T1000 (cell line): ENCODE data around the gene TNNI2.

ENCODE experiments used
- DNase-seq: peaks from one replicate; lab custom pipeline; 2025; ENCODE audit warnings: mixed read lengths; lab: John Stamatoyannopoulos, UW

TNNI2 gene

GRCh38 chr11:1821562-1821961, 17.2 kb upstream of the TNNI2 start:
- DNase-seq, result no peak

- DNase-seq, result no peak
Observed at GRCh38 chr11:1822648-1823375, 16.0 kb upstream of the TNNI2 start.

GRCh38 chr11:1823376-1824220, 15.2 kb upstream of the TNNI2 start:
- DNase-seq, result no peak

- DNase-seq, result no peak
Observed at GRCh38 chr11:1824221-1825038, 14.4 kb upstream of the TNNI2 start.

GRCh38 chr11:1825039-1825740, 13.6 kb upstream of the TNNI2 start:
- DNase-seq, result no peak

- no peak for DNase-seq
Observed at GRCh38 chr11:1825785-1826451, 12.9 kb upstream of the TNNI2 start.

- DNase-seq, result no peak
Observed at GRCh38 chr11:1826552-1827094, 12.2 kb upstream of the TNNI2 start.

GRCh38 chr11:1827095-1827813, 11.5 kb upstream of the TNNI2 start:
- no peak for DNase-seq

GRCh38 chr11:1827931-1828330, 10.8 kb upstream of the TNNI2 start:
- no peak for DNase-seq

GRCh38 chr11:1828542-1828941, 10.2 kb upstream of the TNNI2 start:
- DNase-seq, result no peak

- DNase-seq, result no peak
Observed at GRCh38 chr11:1829039-1829820, 9.6 kb upstream of the TNNI2 start.

GRCh38 chr11:1830004-1830321, 8.8 kb upstream of the TNNI2 start:
- DNase-seq, result no peak

- no peak for DNase-seq
Observed at GRCh38 chr11:1830322-1831223, 8.2 kb upstream of the TNNI2 start.

- DNase-seq, result no peak
Observed at GRCh38 chr11:1831338-1832210, 7.2 kb upstream of the TNNI2 start.

- no peak for DNase-seq
Observed at GRCh38 chr11:1832211-1832919, 6.4 kb upstream of the TNNI2 start.

GRCh38 chr11:1832920-1833295, 5.9 kb upstream of the TNNI2 start:
- DNase-seq, result no peak

GRCh38 chr11:1834062-1834610, 4.6 kb upstream of the TNNI2 start:
- no peak for DNase-seq
